GM12878 (cell line): ENCODE measurements around the gene SHC4. TPM values are rescaled to one million over a fixed set of nuclear protein-coding genes. Genes with fewer than 3 reads are reported as not detected.

ENCODE experiments used
- ATAC-seq: fragments of 200-7000 bp; cut with Tn5 transposase; 3 replicates; pipeline ENCODE4 v1.9.1; 2020; ENCODE audit warnings: mild to moderate bottlenecking, moderate library complexity
- BruUV-seq: library from RNA; stranded (reverse); fragments of 400-500 nt; replicated peaks from 2 replicates; lab custom pipeline; 2021; lab: Mats Ljungman, UMichigan
- CTCF ChIA-PET: fragments of 300-600 bp; sonication (Branson Sonifier 250); formaldehyde crosslinking; extraction: SDS; loops from one replicate; lab custom pipeline; 2021; ENCODE audit warnings: inconsistent platforms; lab: Yijun Ruan, JAX
- POLR2A ChIA-PET: fragments of 350-600 bp; formaldehyde crosslinking; extraction: SDS; loops from one replicate; lab custom pipeline; 2021; ENCODE audit warnings: inconsistent platforms; lab: Charles Lee
- RAD21 ChIA-PET: fragments of 300-600 bp; sonication (Branson Sonifier 250); formaldehyde crosslinking; loops from one replicate; lab custom pipeline; 2023; ENCODE audit warnings: antibody characterized with exemption; ENCODE audit not compliant: unreplicated experiment; lab: Charles Lee
- SMC1A ChIA-PET: fragments of 300-600 bp; sonication (Branson Sonifier 250); formaldehyde crosslinking; loops from one replicate; lab custom pipeline; 2023; ENCODE audit not compliant: unreplicated experiment, uncharacterized antibody; lab: Charles Lee
- DNase-seq: peaks from one replicate; pipeline ENCODE4 v3.0.0-alpha.2; 2011; ENCODE audit warnings: low read depth, low spot score
- FAIRE-seq: peaks from 3 replicates; lab custom pipeline; 2011; peaks lifted over from hg19 to GRCh38; lab: Jason Lieb, UNC
- H2AFZ ChIP-seq: 2 replicates; pipeline ENCODE4 v1.6.0; 2011; ENCODE audit warnings: low read depth, low read length, control low read depth; ENCODE audit not compliant: control insufficient read depth
- H3K27ac ChIP-seq: 2 replicates; pipeline ENCODE4 v1.5.1; 2011; ENCODE audit warnings: control low read depth; ENCODE audit not compliant: control insufficient read depth, insufficient read depth
- H3K27me3 ChIP-seq, 2 experiments: replicated peaks in 1 of 2; 2 replicates each; pipeline versions ENCODE4 v1.6.0 to v1.6.1; 2011; ENCODE audit warnings: low read length in 1 of 2; ENCODE audit not compliant: control insufficient read depth in 2 of 2, insufficient read depth in 2 of 2
- H3K36me3 ChIP-seq, 2 experiments: 2 replicates each; pipeline ENCODE4 v1.5.1; 2011; ENCODE audit warnings: low read length in 1 of 2; ENCODE audit not compliant: control insufficient read depth in 2 of 2, insufficient read depth in 2 of 2
- H3K4me1 ChIP-seq: 2 replicates; pipeline ENCODE4 v1.6.1; 2011; ENCODE audit warnings: mild to moderate bottlenecking, low read length, moderate library complexity, mixed read lengths; ENCODE audit not compliant: control insufficient read depth, insufficient read depth
- H3K4me2 ChIP-seq: 2 replicates; pipeline ENCODE4 v1.6.0; 2011; ENCODE audit warnings: control low read depth; ENCODE audit not compliant: control insufficient read depth, insufficient read depth
- H3K4me3 ChIP-seq: fragments of 200-600 bp; sonication (generic); 2 replicates; pipeline ENCODE4 v1.5.1; 2016
- H3K79me2 ChIP-seq: 2 replicates; pipeline ENCODE4 v1.6.0; 2011; ENCODE audit warnings: low read length; ENCODE audit not compliant: control insufficient read depth, insufficient read depth
- H3K9ac ChIP-seq: 2 replicates; pipeline ENCODE4 v1.8.0; 2011; ENCODE audit warnings: low read length, control low read depth, mixed read lengths; ENCODE audit not compliant: control insufficient read depth, insufficient read depth
- H3K9me3 ChIP-seq: replicated peaks from 3 replicates; pipeline ENCODE4 v1.5.1; 2011; ENCODE audit warnings: mild to moderate bottlenecking, low read length; ENCODE audit not compliant: control insufficient read depth, insufficient read depth
- H4K20me1 ChIP-seq: 2 replicates; pipeline ENCODE4 v1.6.0; 2011; ENCODE audit not compliant: control insufficient read depth, insufficient read depth
- CEBPB ChIP-seq, 2 experiments: fragments of 150-350 bp in 1 of 2; IDR thresholded peaks; 2 replicates each; pipeline ENCODE4 v1.6.1; 2012 to 2014; ENCODE audit warnings: low read depth in 2 of 2, low read length in 2 of 2, borderline replicate concordance in 1 of 2, inconsistent platforms in 1 of 2
- HDAC6 ChIP-seq: fragments of 200-600 bp; sonication (generic); IDR thresholded peaks from one replicate; pipeline ENCODE4 v1.8.0; 2017; ENCODE audit warnings: antibody characterized with exemption; ENCODE audit not compliant: unreplicated experiment
- MXI1 ChIP-seq: fragments of 150-350 bp; IDR thresholded peaks from 2 replicates; pipeline ENCODE4 v1.6.1; 2011; ENCODE audit warnings: low read depth, mild to moderate bottlenecking, inconsistent platforms, low read length, improper control_type of control experiment
- NR2C2 ChIP-seq: IDR thresholded peaks from 2 replicates; pipeline ENCODE4 v1.6.1; 2011; ENCODE audit warnings: borderline replicate concordance, low read depth; ENCODE audit not compliant: control insufficient read depth, insufficient read length
- RAD21 ChIP-seq: IDR thresholded peaks from 2 replicates; pipeline ENCODE4 v1.6.1; 2011; ENCODE audit warnings: mild to moderate bottlenecking, low read depth, low read length, moderate library complexity; ENCODE audit not compliant: insufficient read depth
- TARDBP ChIP-seq: IDR thresholded peaks from 2 replicates; pipeline ENCODE4 v1.6.1; 2016; ENCODE audit warnings: borderline replicate concordance
- TCF12 ChIP-seq: IDR thresholded peaks from 2 replicates; pipeline ENCODE4 v1.6.1; 2011; ENCODE audit warnings: low read depth, mild to moderate bottlenecking, low read length
- ZBTB4 ChIP-seq: fragments of 450-650 bp; formaldehyde crosslinking; IDR thresholded peaks from 2 replicates; pipeline ENCODE4 v1.4.0; 2022; ENCODE audit warnings: mild to moderate bottlenecking, moderate library complexity
- WGBS: methylation state at CpG from one replicate; pipeline ENCODE4 v1.1.6; 2016; ENCODE audit warnings: low lambda C conversion rate; ENCODE audit not compliant: insufficient replicate concordance, insufficient coverage; ENCODE audit errors: missing lambda C conversion rate; 5-methylcytosine and 5-hydroxymethylcytosine counted together
- in situ Hi-C: fragments of 300-500 bp; cut with MboI; formaldehyde crosslinking; loops from 9 replicates; pipeline ENCODE4 v1.14.3; 2018; ENCODE audit warnings: mixed read lengths
- intact Hi-C: fragments of 100-400 bp; cut with micrococcal nuclease; formaldehyde crosslinking; loops from one replicate; pipeline ENCODE4 v1.14.2; 2022; ENCODE audit not compliant: unreplicated experiment
- polyA plus RNA-seq, 11 experiments: library from polyadenylated mRNA; depleted of rRNA in 4 of 11; unstranded in 6 of 11; stranded (reverse) in 5 of 11; fragments of >200 nt; fragmentation: Nextera tagmentation in 4 of 11; fragmentation: Illumina TruSeq in 1 of 11; extraction: Ambion mirVana in 4 of 11; extraction: Trizol in 1 of 11; gene quantifications; 1 replicate in 1 of 11; 2 replicates in 10 of 11; pipeline versions ENCODE4 v1.2.1 to v1.2.3, GENCODE V29; 2011 to 2016; ENCODE audit warnings: inconsistent platforms in 2 of 11, missing spikeins in 2 of 11, low read depth in 1 of 11
- total RNA-seq, 4 experiments: library from RNA; depleted of rRNA in 3 of 4; stranded (reverse); fragments of >200 nt in 3 of 4; fragmentation: Illumina TruSeq in 1 of 4; extraction: Trizol in 1 of 4; gene quantifications; 2 replicates each; pipeline versions ENCODE4 v1.2.1 to v1.2.3, GENCODE V29; 2013 to 2021
- TF ChIP-seq, protein P1 (sequence below): fragments of 450-650 bp; conservative IDR thresholded peaks from 2 replicates; pipeline ENCODE4 v1.6.1; 2017; ENCODE audit warnings: mild to moderate bottlenecking, moderate library complexity

Gene SHC4
- total and polyA plus RNA-seq, 10 of the 15 experiments (the other 5 are each of a cell fraction or from before 2014, with no cell fraction given), result 0.04 to 0.87 (median 0.14) TPM

GRCh38 chr15:48825075-48825474 is 138.6 kb downstream of the SHC4 start (continued):
- no peak for TF ChIP-seq HDAC6

- no peaks in the 10 kb centered on the region for H3K4me1 ChIP-seq
- FAIRE-seq, result no peak
- TF ChIP-seq CEBPB (IDR thresholded peaks at IDR 0.05; ENCODE audit: borderline replicate concordance in 1 of 2, low read depth in 2 of 2, low read length in 2 of 2), result no peak
- no peak for TF ChIP-seq ZBTB4 (CRISPR knock-in tag)
- no peak for TF ChIP-seq RAD21
- TF ChIP-seq TARDBP, result no peak
- no peak for TF ChIP-seq MXI1
- no peak for TF ChIP-seq NR2C2
- TF ChIP-seq, protein P1, sequence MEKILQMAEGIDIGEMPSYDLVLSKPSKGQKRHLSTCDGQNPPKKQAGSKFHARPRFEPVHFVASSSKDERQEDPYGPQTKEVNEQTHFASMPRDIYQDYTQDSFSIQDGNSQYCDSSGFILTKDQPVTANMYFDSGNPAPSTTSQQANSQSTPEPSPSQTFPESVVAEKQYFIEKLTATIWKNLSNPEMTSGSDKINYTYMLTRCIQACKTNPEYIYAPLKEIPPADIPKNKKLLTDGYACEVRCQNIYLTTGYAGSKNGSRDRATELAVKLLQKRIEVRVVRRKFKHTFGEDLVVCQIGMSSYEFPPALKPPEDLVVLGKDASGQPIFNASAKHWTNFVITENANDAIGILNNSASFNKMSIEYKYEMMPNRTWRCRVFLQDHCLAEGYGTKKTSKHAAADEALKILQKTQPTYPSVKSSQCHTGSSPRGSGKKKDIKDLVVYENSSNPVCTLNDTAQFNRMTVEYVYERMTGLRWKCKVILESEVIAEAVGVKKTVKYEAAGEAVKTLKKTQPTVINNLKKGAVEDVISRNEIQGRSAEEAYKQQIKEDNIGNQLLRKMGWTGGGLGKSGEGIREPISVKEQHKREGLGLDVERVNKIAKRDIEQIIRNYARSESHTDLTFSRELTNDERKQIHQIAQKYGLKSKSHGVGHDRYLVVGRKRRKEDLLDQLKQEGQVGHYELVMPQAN, result no peak
- no peak for TF ChIP-seq TCF12
- TF ChIP-seq, all 136 proteins: peak for 0
- Histone ChIP-seq H3K4me2 (no peak overlapping the region), H3K79me2 (no peaks in the 10 kb centered on the region), H3K36me3 (no peaks in the 10 kb centered on the region), H3K27ac (no peak overlapping the region), H3K4me3 (no peak overlapping the region), H2AFZ (no peak overlapping the region), H3K9ac (no peak overlapping the region), H3K27me3 (no peaks in the 10 kb centered on the region), H3K9me3 (no peaks in the 10 kb centered on the region), H4K20me1 (no peaks in the 10 kb centered on the region)
- DNase-seq (no peak), ATAC-seq (no peak)
- ChIA-PET RAD21 (no interaction called here), CTCF (interaction anchor here (1.2 kb wide), 1 partner anchor 17 kb away, joined by 3 read pairs; no protein-coding TSS in a partner anchor), SMC1A (interaction anchor here (1.0 kb wide), 1 partner anchor 42 kb away, joined by 3 read pairs; no protein-coding TSS in a partner anchor), POLR2A (no interaction called here)
- WGBS, result 0% methylated on average over 1 of the region's 1 CpG
- intact Hi-C loops (no loop called here), in situ Hi-C loops (loop anchor here (25.0 kb wide), 1 partner anchor 661 kb away; no protein-coding TSS in a partner anchor)
- no TSS peak for BruUV-seq
Observed at GRCh38 chr15:48823706-48824105, 140.0 kb downstream of the SHC4 start.
